PC-9 (cell line): Measurements from ENCODE around the gene IQSEC1.

Experiments used
- EZH2 ChIP-seq: fragments of 200-600 bp; sonication (generic); IDR thresholded peaks from 2 replicates; pipeline ENCODE4 v1.8.0; 2017; ENCODE audit warnings: antibody characterized with exemption, low read depth
- TF ChIP-seq, protein P1 (sequence below): fragments of 200-600 bp; sonication (generic); conservative IDR thresholded peaks from 2 replicates; pipeline ENCODE4 v1.6.1; 2017; ENCODE audit warnings: mixed run types, antibody characterized with exemption, mild to moderate bottlenecking, moderate library complexity

DNA sequence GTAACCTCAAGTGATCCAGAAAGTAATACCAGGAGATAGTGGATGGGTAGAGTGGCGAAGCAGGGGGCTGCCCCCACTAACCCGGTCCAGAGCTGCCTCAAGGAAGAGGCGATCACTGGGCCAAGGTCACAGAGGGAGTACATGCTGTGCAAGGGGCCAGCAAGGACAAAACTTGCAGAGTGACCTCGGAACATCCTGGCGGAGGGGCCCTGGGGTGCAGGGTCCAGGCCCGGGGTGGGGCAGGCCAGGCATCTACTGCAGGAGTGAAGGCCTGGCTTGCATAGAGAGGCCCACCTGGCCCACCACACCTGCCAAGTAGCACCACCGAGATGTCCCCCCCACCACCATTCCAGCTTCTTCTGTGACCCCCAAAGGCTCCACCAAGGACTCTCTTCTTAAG lies 17.6 kb downstream of the IQSEC1 start:
- TF ChIP-seq, protein P1, sequence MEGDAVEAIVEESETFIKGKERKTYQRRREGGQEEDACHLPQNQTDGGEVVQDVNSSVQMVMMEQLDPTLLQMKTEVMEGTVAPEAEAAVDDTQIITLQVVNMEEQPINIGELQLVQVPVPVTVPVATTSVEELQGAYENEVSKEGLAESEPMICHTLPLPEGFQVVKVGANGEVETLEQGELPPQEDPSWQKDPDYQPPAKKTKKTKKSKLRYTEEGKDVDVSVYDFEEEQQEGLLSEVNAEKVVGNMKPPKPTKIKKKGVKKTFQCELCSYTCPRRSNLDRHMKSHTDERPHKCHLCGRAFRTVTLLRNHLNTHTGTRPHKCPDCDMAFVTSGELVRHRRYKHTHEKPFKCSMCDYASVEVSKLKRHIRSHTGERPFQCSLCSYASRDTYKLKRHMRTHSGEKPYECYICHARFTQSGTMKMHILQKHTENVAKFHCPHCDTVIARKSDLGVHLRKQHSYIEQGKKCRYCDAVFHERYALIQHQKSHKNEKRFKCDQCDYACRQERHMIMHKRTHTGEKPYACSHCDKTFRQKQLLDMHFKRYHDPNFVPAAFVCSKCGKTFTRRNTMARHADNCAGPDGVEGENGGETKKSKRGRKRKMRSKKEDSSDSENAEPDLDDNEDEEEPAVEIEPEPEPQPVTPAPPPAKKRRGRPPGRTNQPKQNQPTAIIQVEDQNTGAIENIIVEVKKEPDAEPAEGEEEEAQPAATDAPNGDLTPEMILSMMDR = no peak
- no peak for TF ChIP-seq EZH2
